ENCODE data around the gene TMC2.

- no peak for TF ChIP-seq EZH2phosphoT487 (conservative IDR thresholded peaks at IDR 0.05; ENCODE audit: low read length)
- TF ChIP-seq, protein P1, sequence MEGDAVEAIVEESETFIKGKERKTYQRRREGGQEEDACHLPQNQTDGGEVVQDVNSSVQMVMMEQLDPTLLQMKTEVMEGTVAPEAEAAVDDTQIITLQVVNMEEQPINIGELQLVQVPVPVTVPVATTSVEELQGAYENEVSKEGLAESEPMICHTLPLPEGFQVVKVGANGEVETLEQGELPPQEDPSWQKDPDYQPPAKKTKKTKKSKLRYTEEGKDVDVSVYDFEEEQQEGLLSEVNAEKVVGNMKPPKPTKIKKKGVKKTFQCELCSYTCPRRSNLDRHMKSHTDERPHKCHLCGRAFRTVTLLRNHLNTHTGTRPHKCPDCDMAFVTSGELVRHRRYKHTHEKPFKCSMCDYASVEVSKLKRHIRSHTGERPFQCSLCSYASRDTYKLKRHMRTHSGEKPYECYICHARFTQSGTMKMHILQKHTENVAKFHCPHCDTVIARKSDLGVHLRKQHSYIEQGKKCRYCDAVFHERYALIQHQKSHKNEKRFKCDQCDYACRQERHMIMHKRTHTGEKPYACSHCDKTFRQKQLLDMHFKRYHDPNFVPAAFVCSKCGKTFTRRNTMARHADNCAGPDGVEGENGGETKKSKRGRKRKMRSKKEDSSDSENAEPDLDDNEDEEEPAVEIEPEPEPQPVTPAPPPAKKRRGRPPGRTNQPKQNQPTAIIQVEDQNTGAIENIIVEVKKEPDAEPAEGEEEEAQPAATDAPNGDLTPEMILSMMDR (IDR thresholded peaks at IDR 0.05; ENCODE audit: insufficient read depth, low read length, poor library complexity, severe bottlenecking), result no peak
These were observed 23.3 kb downstream of the TMC2 start for GRCh38 chr20:2559651-2560050.
